Activated T-cell treated with anti-CD3 and anti-CD28 coated beads, Interleukin-2, amount 50 U/mL, for 48 hours (primary cell): ENCODE measurements around the gene GNG2.

Experiments
- DNase-seq, 2 experiments: peaks; one replicate each; pipeline ENCODE4 v3.0.0-alpha.2; 2020

The GNG2 gene

GRCh38 chr14:51895375-51895774, 35.0 kb downstream of the GNG2 start:
- DNase-seq: no peak

DNA sequence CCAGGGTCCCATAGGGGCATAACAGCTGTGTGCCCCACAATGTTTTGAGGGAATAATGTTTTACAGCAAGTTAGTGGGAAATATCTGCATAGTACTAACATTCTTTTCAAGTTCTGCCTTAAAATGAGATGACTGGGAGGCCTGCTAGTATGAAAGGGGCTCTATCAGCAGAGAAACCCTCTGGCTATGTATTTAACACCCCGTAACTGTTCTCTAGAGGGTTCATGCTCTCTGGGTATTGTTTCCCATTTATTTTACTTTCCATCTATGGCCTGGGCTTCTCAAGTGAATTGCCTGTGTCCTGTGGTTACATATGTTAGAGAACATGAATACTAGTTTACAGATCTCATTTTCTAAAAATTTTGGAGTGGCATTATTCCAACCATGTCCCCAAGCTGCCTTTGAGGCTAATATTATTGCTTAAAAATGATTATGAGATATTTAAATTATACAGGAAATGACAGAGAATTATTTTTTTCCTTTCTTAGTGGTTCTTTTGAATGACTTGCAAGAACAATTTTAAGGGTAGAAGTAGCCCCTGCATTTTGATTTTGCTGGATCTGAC, 37.5 kb downstream of the GNG2 start:
- no peak for DNase-seq

DNA sequence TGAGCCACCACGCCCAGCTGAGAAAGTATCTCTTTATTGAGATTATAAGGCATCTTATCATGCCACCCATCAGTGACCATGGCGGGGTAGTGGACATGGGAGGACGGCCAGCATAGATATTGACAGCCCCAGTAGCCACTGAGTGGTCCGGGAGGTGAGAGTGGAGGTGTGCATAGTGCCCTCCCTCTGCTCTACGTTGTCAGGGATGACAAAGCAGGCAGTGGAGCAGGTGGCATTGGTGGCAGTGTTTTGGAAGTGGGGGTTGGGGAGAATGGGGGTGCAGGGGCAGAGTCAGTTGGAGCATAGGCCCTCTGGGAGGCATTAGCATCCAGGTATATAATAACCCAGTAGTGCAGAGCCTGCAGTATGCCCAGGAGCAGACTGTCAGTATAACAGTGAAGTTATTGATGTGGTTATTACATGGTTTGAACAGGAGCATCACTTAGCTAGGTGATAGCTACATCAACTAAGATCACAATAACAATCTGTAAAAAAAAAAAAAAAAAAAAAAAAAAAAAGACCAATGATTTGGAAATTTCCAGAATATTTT, 41.1 kb downstream of the GNG2 start:
- DNase-seq: no peak

- DNase-seq: peak; percentile 58 to 60
These were observed 45.3 kb downstream of the GNG2 start for GRCh38 chr14:51905656-51906121.

DNA sequence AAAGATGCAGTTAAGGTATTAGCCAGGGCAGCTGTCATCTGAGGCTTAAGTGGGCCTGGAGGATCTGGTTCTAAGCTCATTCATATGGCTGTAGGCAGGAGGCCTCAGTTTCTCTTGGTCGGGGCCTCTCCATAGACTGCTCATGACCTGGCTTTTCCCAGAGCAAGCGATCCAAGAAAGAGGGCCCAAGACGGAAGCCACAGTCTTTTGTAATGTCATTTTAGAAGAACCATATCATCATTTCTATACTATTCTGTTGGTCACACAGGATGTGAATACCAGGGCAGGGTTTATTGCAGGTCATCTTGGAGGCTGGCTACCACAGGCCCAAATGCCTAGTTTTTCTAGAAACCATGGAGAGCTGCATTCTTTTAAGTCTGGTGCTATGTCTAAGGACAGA, 47.7 kb downstream of the GNG2 start:
- no peak for DNase-seq

GRCh38 chr14:51912112-51912786, 51.8 kb downstream of the GNG2 start:
- no peak for DNase-seq

- DNase-seq: no peak
These were observed 53.9 kb downstream of the GNG2 start for GRCh38 chr14:51914310-51914709.

GRCh38 chr14:51917193-51917592, 56.8 kb downstream of the GNG2 start:
- DNase-seq: no peak

DNA sequence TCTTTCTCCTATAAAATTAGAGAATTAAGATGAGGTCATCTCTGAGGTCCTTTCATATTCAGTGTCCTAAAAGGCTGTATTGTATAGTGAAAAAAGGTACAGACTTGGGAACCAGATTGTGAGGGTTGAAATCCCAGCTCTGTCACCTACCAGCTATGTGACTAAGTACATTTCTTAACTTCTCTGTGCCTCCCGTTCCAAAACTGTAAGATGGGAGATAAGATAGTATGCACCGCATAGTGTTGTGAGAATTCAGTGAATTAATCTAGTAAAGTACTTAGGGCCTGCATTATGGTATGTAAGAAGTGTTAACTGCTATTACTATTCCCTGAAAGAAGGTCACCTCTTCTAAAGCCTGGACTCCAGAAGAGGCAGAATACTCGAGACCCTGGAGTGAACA, 60.6 kb downstream of the GNG2 start:
- no peak for DNase-seq

DNA sequence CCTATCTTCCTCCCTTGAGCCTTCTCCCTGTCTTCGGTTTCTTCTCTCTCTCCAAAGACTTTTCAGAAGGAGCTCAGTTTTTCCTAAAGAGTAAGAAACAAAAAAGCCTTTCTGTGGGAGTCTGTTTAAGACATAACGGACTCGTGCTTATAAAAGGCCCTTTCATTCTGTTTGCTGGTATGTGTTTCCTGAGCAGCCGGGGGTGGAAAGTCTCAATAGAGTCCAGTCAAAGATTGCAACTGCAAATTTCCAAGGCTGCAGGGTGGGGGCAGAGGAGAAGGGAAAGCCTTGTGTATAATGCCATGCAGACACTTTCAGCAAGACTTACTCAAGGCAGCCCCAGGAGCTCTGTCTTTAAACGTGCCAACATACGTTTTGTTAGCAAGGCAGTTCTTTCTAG, 62.2 kb downstream of the GNG2 start:
- DNase-seq: no peak

DNA sequence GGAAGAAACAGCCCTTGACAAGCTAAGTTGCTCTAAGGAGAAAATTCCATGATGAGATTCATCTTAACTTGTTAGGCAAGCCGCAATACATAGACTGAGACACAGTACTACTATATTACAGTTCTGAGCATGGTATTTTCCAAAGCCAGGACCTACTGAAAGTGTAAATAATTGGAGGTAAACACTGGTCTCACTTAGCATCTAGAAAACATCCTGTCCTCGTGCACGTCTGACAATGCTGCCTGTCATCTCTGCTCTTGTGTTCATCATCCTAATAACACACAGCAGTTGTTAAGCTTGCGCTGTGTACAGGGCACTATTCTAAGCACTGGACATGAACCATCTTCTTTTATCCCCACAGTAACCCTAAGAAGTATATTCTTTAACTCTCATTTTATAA, 64.2 kb downstream of the GNG2 start:
- no peak for DNase-seq

DNA sequence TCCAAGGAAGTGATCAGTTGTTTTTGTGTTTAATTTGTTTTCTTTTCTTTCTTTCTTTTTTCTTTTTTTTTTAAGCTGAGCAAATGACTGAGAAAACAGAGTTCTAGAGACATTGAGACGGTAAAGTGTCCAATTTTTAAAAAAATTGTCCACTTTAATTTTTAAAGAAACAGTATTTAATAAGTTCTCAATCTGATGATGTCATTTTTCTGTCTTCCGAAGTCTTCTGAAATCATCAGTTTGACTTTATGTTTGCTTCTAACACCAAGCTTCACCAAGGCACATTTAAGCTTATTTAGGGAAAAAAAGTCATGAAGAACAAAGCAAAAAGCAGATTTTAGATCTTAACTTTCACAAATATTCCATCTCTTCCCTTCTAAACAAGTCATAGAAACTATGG, 65.6 kb downstream of the GNG2 start:
- no peak for DNase-seq

- no peak for DNase-seq
These were observed 66.0 kb downstream of the GNG2 start for GRCh38 chr14:51926449-51926848.

- no peak for DNase-seq
These were observed 68.2 kb downstream of the GNG2 start for GRCh38 chr14:51928568-51928967.

DNA sequence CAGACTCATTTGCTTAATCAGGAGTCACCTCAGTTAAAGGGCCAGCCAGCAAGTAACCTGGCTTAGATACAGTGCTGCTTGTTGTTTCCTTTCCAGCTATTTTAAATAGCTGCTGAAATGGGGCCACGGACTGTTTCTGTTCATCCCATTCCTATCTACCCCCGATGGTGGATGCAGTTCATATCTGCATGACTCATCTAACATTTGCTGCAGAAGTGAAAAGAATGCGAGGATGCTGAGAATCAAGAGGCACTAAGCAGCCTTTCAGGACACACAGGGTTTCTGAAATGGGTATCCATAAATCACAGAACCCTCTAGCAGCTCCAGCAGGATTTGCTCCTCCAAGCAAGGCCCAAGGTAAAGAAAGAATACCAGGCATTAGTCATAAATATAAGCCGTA, 68.8 kb downstream of the GNG2 start:
- DNase-seq: no peak

GRCh38 chr14:51929910-51930682, 69.7 kb downstream of the GNG2 start:
- no peak for DNase-seq

DNA sequence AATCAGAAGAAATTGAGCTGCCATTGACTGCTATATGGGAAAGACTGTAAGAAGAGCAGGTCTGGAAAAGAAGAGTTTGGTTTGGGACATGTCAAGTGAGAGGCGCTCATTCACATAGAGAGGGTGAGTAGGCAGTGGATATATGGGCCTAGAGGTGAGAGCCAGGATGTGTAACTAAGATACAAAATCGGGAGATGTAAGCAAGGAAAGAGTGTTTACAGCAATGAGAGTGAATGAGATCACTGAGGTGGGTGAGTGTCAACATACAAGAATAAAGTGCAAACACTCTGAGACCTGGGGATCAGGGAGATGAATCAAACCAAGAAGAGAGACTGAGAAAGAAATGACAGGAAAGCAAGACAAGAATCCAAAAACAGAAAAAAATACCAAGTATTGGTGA, 70.9 kb downstream of the GNG2 start:
- no peak for DNase-seq

GRCh38 chr14:51933191-51933590, 72.8 kb downstream of the GNG2 start:
- no peak for DNase-seq

DNA sequence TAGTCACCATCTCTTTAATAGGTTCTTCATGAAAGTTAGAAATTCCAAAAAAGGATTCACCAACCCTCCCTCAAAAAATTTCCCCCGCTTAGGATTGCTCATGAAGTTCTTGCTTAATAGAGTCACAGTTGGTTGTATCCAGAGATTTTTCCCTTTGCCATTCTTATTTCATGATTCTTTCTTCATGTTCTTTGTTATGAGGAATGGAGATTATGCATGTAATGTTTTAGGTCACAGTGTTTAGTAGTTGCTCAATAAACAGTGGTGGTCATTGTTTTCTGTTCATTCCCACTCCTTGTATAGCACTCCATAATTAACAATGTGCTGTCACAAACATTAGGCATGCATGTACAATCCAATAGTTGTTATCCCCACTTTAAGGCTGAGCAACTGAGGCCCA, 77.7 kb downstream of the GNG2 start:
- no peak for DNase-seq

DNA sequence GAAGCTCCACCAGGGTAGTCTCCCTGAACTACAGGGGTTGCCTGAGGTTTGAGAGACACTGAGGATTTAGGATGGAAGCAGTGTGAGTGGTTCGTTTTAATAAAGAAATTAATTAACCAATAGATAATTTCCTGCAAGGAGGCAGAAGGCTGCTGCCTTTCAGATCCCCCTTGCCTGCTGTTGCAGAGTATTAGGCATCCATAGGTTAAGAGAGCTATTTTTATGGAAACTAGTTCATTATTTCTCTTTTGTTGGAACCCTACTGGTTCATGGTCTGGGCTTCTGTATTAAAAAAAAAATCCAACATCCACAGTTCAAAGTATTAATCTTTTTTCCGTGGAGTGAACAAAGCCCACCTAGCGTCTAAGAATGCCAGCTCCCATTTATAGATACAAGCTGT, 78.4 kb downstream of the GNG2 start:
- no peak for DNase-seq

DNA sequence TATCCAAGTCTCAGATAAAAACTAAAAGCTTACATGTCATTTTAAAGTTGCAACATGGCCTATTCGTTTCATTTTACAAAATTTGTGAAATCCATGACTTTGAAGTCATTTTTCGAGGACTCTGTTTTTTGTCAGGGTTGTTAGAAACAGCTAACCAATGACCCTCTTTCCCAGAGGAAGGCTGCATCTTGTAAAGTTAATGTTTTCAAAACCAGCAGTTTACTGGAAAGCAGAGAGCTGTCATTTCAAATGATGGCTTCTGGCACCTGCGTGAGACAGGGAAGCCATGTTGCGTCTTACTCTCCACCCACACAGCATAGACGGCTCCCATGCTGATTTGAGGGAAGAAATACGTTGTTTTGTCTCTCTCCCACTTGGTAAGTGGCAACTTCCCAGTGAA, 78.8 kb downstream of the GNG2 start:
- DNase-seq: no peak

DNA sequence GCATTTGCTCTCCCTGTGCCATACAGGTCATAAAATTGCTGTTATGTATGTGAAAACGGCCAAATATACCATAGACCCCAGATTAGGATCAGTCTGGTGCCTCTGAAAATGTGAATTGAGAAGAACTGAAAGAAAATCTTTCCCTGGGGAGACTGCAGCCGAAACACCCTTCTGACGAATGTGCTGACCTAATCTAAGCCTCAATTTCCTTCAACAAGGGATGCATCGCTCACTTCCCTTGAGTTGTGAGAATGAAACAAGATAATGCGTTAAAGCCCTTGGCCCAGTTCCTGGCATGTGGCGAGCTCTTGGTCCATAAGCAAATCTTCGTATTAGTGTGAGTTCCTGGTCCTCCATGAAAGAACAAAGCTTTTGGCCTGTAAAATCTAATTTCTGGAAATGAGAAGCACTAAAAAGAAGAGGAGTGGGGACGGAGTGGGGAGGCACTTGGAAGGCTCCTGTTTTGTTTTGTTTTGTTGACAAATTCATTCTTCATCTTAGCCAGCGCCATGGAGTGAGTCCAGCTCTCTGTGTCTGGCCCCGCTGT, 79.4 kb downstream of the GNG2 start:
- DNase-seq: no peak

GRCh38 chr14:51942971-51943370, 82.6 kb downstream of the GNG2 start:
- no peak for DNase-seq

- no peak for DNase-seq
These were observed 89.6 kb downstream of the GNG2 start for GRCh38 chr14:51950007-51950406.
